H1 (cell line): ENCODE results near the gene ADCY2. TPM values are rescaled to one million over a fixed set of nuclear protein-coding genes. Genes with fewer than 3 reads are reported as not detected.

ENCODE experiments used
- TAF7 ChIP-seq: optimal IDR thresholded peaks from 2 replicates; pipeline ENCODE3; 2011; ENCODE audit warnings: low read depth, mild to moderate bottlenecking, inconsistent platforms, low read length, moderate library complexity, borderline replicate concordance
- polyA plus RNA-seq, 7 experiments: library from polyadenylated mRNA; depleted of rRNA in 3 of 7; stranded (reverse) in 5 of 7; unstranded in 2 of 7; fragments of >200 nt in 5 of 7; fragments of 200-250 nt in 2 of 7; gene quantifications; 1 replicate in 5 of 7; 2 replicates in 1 of 7; 4 replicates in 1 of 7; pipeline versions ENCODE4 v1.2.1 to v1.2.3, GENCODE V29; 2011 to 2013; ENCODE audit warnings: missing spikeins in 2 of 7, mixed read lengths in 2 of 7
- total RNA-seq: library from RNA; stranded (reverse); fragmentation: NEBNext Ultra II Directional; extraction: Animal tissue kit (Norgen Biotek cat#: 25700); gene quantifications from 2 replicates; pipeline ENCODE4 v1.2.1, GENCODE V29; 2021
- TF ChIP-seq, protein P1 (sequence below), 3 experiments: IDR thresholded peaks; 1 replicate in 2 of 3; 2 replicates in 1 of 3; pipeline versions ENCODE4 v1.5.1 to v1.6.1; 2011; ENCODE audit warnings: low read length in 3 of 3, mild to moderate bottlenecking in 3 of 3, inconsistent platforms in 2 of 3, low read depth in 1 of 3, moderate library complexity in 1 of 3; ENCODE audit not compliant: insufficient read depth in 1 of 3; ENCODE audit errors: control extremely low read depth in 1 of 3
- TF ChIP-seq, protein P2 (sequence below): IDR thresholded peaks from 2 replicates; pipeline ENCODE4 v1.6.1; 2012; ENCODE audit warnings: inconsistent platforms

The ADCY2 gene
- total and polyA plus RNA-seq, 2 of the 8 experiments (the other 6 are each of a cell fraction or from before 2014, with no cell fraction given) = 35.8 to 122 TPM

DNA sequence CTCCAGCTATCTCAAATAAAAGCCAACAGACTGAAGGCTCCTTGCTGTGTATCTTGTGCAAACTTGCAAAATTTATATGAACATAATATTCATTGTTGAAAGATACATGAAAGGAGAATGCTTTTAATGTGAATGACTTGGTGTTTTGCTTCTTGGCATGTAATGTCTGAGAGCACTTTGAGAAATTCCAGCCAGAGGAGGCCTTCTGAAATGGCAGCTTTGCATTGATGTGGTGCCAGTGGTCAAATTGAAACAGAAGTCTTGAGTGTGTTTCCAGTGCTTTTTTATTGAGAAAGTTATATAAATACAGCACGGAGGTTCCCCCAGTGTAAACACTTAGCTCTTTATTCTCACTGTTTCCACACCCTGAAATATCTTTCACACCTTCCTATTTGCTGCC is 182.1 kb downstream of the ADCY2 start (continued):
- TF ChIP-seq, protein P1, sequence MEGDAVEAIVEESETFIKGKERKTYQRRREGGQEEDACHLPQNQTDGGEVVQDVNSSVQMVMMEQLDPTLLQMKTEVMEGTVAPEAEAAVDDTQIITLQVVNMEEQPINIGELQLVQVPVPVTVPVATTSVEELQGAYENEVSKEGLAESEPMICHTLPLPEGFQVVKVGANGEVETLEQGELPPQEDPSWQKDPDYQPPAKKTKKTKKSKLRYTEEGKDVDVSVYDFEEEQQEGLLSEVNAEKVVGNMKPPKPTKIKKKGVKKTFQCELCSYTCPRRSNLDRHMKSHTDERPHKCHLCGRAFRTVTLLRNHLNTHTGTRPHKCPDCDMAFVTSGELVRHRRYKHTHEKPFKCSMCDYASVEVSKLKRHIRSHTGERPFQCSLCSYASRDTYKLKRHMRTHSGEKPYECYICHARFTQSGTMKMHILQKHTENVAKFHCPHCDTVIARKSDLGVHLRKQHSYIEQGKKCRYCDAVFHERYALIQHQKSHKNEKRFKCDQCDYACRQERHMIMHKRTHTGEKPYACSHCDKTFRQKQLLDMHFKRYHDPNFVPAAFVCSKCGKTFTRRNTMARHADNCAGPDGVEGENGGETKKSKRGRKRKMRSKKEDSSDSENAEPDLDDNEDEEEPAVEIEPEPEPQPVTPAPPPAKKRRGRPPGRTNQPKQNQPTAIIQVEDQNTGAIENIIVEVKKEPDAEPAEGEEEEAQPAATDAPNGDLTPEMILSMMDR (IDR thresholded peaks at IDR 0.05; ENCODE audit: control extremely low read depth in 1 of 3, insufficient read depth in 1 of 3, low read depth in 1 of 3, low read length in 3 of 3) = no peak
- TF ChIP-seq, protein P2, sequence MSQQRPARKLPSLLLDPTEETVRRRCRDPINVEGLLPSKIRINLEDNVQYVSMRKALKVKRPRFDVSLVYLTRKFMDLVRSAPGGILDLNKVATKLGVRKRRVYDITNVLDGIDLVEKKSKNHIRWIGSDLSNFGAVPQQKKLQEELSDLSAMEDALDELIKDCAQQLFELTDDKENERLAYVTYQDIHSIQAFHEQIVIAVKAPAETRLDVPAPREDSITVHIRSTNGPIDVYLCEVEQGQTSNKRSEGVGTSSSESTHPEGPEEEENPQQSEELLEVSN = no peak
- no peak for TF ChIP-seq TAF7
